ENCODE results near the gene ELK3.

Gene ELK3

GRCh38 chr12:96256672-96257361 is 62.6 kb downstream of the ELK3 start:
- H3K36me3 Mint-ChIP-seq (ENCODE audit: low read depth), result peaks cover 30% of the 10 kb centered on the region
- no peak overlapping the region for H3K27ac Mint-ChIP-seq
- H3K4me3 Mint-ChIP-seq, result no peak overlapping the region
- no peaks in the 10 kb centered on the region for H3K9me3 Mint-ChIP-seq
- no peak for DNase-seq (ENCODE audit: low spot score)
- no peaks in the 10 kb centered on the region for H3K4me1 Mint-ChIP-seq (ENCODE audit: low read depth)
- H3K27me3 Mint-ChIP-seq (ENCODE audit: low read depth), result no peaks in the 10 kb centered on the region

DNA sequence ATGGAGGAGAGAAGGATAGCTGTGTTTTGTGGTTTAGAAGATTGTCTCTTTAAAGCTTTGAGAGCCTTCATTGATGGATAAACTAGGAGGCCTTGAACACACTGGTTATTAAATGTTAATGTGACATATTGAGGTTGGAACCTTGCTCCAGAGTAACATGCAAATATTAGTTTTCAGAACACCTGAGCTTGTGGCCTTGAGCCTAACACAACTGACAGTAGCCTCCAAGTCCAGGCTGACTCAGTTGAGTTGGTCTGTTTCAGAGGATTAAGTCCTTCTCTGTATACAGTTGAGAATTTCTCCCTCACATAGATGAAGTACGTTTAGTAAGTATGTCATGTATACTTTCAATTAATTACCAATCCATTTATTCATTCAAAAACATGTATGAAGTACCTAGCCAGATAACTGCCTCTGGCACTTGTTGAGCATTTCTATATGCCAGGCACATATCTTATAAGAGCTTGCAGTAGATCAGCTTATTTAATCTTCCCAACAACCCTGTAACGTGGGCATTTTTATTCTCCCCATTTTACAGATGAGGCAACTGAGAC is 63.5 kb downstream of the ELK3 start:
- Mint-ChIP-seq H3K36me3 (ENCODE audit: low read depth) (peaks cover 23% of the 10 kb centered on the region), H3K9me3 (no peaks in the 10 kb centered on the region), H3K4me1 (ENCODE audit: low read depth) (no peaks in the 10 kb centered on the region), H3K27me3 (ENCODE audit: low read depth) (no peaks in the 10 kb centered on the region), H3K27ac (peak overlapping the region; percentile 12), H3K4me3 (no peak overlapping the region)
- DNase-seq (ENCODE audit: low spot score), result no peak

DNA sequence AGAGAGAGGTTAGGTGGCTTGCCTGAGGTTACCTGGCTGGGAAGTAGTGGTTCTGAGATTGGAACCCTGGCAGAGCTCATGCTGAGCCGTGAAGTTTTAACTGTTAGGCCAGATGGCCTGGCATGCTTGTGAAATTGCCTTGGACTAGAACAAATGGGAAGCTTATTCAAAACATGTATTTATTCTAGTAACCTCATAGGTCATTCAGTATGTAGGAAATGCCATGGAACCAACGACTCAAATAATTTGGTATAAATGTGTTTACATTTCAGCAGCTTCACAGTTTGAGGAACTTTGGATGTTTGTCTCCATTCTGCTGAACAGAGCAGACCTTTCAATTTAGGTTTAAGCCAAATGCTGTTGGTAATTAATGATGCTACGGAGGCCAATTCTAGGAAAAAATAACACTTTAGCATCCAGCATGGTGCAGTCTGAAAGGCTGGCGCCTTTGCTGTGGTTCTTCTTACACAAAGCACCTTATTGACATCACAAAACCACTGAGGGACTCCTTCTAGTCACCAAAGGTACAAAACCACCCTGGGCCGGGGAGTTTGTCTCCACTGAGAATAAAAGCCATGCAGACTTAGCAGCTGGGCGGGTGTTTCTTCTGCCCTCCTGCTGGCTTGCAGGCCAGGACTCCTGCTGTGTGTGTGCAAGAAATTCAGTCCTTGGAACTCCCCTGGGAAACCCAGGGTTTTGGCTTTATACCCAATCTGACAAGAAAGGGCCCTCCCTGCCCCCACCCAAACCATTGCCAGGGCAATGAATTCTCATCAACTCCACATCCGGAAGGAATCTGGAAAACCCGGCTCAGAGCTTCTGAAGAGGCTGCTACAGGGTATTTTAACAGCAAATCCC is 64.2 kb downstream of the ELK3 start:
- H3K27me3 Mint-ChIP-seq (ENCODE audit: low read depth), result no peaks in the 10 kb centered on the region
- H3K4me3 Mint-ChIP-seq, result no peak overlapping the region
- peak overlapping the region; percentile 12 for H3K27ac Mint-ChIP-seq
- H3K36me3 Mint-ChIP-seq (ENCODE audit: low read depth), result peaks cover 23% of the 10 kb centered on the region
- DNase-seq (ENCODE audit: low spot score), result no peak
- no peaks in the 10 kb centered on the region for H3K9me3 Mint-ChIP-seq
- peaks cover under 1% of the 10 kb centered on the region for H3K4me1 Mint-ChIP-seq (ENCODE audit: low read depth)

DNA sequence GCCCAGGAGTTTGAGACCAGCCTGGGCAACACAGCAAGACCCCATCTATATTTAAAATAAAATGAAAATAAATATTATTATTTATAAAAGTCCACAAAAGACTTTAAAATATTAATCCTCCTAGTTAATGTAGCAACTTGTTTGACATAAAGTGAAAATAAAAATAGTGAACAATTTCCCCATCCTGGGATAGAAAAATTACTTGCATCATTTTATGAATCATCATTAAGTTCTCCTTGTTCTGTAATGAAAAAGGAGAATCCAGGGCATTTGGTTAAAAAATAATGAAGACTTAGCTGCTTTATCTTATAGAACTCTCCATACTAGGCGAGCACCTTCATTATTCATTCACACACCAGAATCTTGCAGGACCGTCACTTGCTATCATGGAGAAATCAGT is 66.1 kb downstream of the ELK3 start:
- Mint-ChIP-seq H3K4me3 (no peak overlapping the region), H3K27me3 (ENCODE audit: low read depth) (no peaks in the 10 kb centered on the region), H3K9me3 (no peaks in the 10 kb centered on the region), H3K4me1 (ENCODE audit: low read depth) (peaks cover 2% of the 10 kb centered on the region), H3K36me3 (ENCODE audit: low read depth) (peaks cover 35% of the 10 kb centered on the region), H3K27ac (no peak overlapping the region)
- DNase-seq (ENCODE audit: low spot score), result no peak

- no peak for DNase-seq (ENCODE audit: low spot score)
- H3K4me1 Mint-ChIP-seq (ENCODE audit: low read depth), result peaks cover 2% of the 10 kb centered on the region
- H3K36me3 Mint-ChIP-seq (ENCODE audit: low read depth), result peaks cover 35% of the 10 kb centered on the region
- no peaks in the 10 kb centered on the region for H3K9me3 Mint-ChIP-seq
- no peaks in the 10 kb centered on the region for H3K27me3 Mint-ChIP-seq (ENCODE audit: low read depth)
- no peak overlapping the region for H3K27ac Mint-ChIP-seq
- H3K4me3 Mint-ChIP-seq, result no peak overlapping the region
Observed at GRCh38 chr12:96260644-96261043, 66.5 kb downstream of the ELK3 start.

GRCh38 chr12:96261557-96261956 is 67.4 kb downstream of the ELK3 start:
- Mint-ChIP-seq H3K4me1 (ENCODE audit: low read depth) (peaks cover 2% of the 10 kb centered on the region), H3K4me3 (no peak overlapping the region), H3K9me3 (no peaks in the 10 kb centered on the region), H3K36me3 (ENCODE audit: low read depth) (peaks cover 37% of the 10 kb centered on the region), H3K27me3 (ENCODE audit: low read depth) (no peaks in the 10 kb centered on the region), H3K27ac (no peak overlapping the region)
- no peak for DNase-seq (ENCODE audit: low spot score)

- H3K4me1 Mint-ChIP-seq (ENCODE audit: low read depth), result peaks cover 2% of the 10 kb centered on the region
- H3K4me3 Mint-ChIP-seq, result no peak overlapping the region
- peaks cover 45% of the 10 kb centered on the region for H3K36me3 Mint-ChIP-seq (ENCODE audit: low read depth)
- no peaks in the 10 kb centered on the region for H3K27me3 Mint-ChIP-seq (ENCODE audit: low read depth)
- no peak for DNase-seq (ENCODE audit: low spot score)
- H3K9me3 Mint-ChIP-seq, result no peaks in the 10 kb centered on the region
- H3K27ac Mint-ChIP-seq, result no peak overlapping the region
Observed at GRCh38 chr12:96263449-96263902, 69.3 kb downstream of the ELK3 start.

- Mint-ChIP-seq H3K9me3 (no peaks in the 10 kb centered on the region), H3K27ac (no peak overlapping the region), H3K36me3 (ENCODE audit: low read depth) (peaks cover 51% of the 10 kb centered on the region), H3K4me1 (ENCODE audit: low read depth) (peaks cover 2% of the 10 kb centered on the region), H3K27me3 (ENCODE audit: low read depth) (no peaks in the 10 kb centered on the region), H3K4me3 (no peak overlapping the region)
- DNase-seq (ENCODE audit: low spot score), result no peak
Observed at GRCh38 chr12:96265400-96265799, 71.2 kb downstream of the ELK3 start.

- DNase-seq (ENCODE audit: low spot score), result no peak
- Mint-ChIP-seq H3K9me3 (no peaks in the 10 kb centered on the region), H3K4me1 (ENCODE audit: low read depth) (peaks cover 2% of the 10 kb centered on the region), H3K36me3 (ENCODE audit: low read depth) (peaks cover 47% of the 10 kb centered on the region), H3K27ac (no peak overlapping the region), H3K4me3 (no peak overlapping the region), H3K27me3 (ENCODE audit: low read depth) (no peaks in the 10 kb centered on the region)
Observed at GRCh38 chr12:96265836-96266235, 71.7 kb downstream of the ELK3 start.

DNA sequence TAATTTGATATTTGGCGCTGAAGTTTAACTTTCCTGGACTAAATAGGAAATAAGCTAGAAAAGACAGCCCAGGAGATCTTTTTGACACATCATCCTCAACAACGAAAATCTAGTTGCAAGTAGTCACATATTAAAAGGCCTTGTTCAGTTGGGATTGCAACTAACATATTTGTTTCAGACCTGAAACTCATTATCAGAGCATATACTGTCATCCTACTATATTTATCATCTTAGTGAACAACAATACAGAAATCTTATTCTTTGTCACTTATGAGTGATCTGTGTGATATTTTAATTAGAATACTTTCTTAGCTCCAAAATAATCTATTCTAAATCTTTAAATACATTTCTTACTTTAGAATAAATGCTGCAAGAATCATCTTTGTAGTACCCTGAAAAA is 72.1 kb downstream of the ELK3 start:
- no peak for DNase-seq (ENCODE audit: low spot score)
- H3K4me3 Mint-ChIP-seq, result no peak overlapping the region
- no peaks in the 10 kb centered on the region for H3K27me3 Mint-ChIP-seq (ENCODE audit: low read depth)
- H3K27ac Mint-ChIP-seq, result no peak overlapping the region
- no peaks in the 10 kb centered on the region for H3K9me3 Mint-ChIP-seq
- H3K4me1 Mint-ChIP-seq (ENCODE audit: low read depth), result peaks cover 2% of the 10 kb centered on the region
- peaks cover 43% of the 10 kb centered on the region for H3K36me3 Mint-ChIP-seq (ENCODE audit: low read depth)

DNA sequence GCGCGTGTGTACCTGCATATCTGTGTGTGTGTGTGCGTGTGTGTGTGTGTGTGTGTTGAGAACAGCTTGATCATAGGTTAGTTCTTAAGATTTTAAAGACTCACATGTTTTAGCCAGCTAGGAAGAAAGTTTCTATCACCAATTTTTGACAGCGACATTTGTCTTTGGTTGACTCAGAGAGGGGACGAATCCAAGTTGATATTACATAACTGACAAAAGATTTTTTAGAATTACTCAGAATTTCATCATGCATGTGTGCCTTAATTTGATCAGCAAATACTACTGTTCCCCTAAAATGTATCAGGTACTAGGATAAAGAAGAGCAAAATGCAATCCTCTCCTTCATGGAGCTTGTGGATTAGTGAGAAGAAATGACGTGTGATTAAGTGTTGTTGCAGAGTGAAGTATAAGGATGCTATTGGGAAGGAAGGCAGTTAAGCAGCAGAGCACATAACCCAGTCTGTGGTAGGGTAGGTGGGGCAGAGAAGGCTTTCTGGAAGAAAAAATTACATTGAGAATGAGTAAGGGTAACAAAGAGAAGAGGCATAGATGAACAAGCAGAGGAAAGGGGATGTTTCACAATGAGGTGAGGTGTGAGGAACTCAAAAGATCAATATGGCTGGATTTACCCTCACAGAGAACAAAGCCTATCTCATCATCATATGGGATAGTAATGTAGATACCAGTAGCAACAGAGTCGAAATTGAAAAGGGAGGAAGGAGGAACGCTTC is 77.5 kb downstream of the ELK3 start:
- no peak overlapping the region for H3K4me3 Mint-ChIP-seq
- no peaks in the 10 kb centered on the region for H3K9me3 Mint-ChIP-seq
- peaks cover 49% of the 10 kb centered on the region for H3K36me3 Mint-ChIP-seq (ENCODE audit: low read depth)
- H3K27me3 Mint-ChIP-seq (ENCODE audit: low read depth), result no peaks in the 10 kb centered on the region
- peaks cover 4% of the 10 kb centered on the region for H3K4me1 Mint-ChIP-seq (ENCODE audit: low read depth)
- DNase-seq (ENCODE audit: low spot score), result no peak
- H3K27ac Mint-ChIP-seq, result no peak overlapping the region

DNA sequence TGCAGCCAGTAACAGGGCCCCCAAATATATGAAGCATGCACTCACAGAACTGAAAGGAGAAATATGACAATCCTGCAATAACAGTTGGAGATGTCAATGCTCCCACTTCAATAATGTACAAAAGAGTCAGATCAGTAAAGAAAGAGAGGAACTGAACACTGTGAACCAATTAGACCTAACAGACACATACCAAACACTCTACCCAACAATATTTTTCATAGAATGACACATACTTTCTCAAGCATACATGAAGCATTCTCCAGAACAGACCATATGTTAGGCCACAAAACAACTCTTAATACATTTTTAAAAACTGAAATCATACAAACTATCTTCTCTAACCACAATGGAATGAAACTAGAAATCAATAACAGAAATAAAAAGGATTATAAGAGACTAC is 80.2 kb downstream of the ELK3 start:
- no peaks in the 10 kb centered on the region for H3K27me3 Mint-ChIP-seq (ENCODE audit: low read depth)
- H3K4me3 Mint-ChIP-seq, result no peak overlapping the region
- H3K9me3 Mint-ChIP-seq, result no peaks in the 10 kb centered on the region
- peaks cover 46% of the 10 kb centered on the region for H3K36me3 Mint-ChIP-seq (ENCODE audit: low read depth)
- H3K27ac Mint-ChIP-seq, result no peak overlapping the region
- no peak for DNase-seq (ENCODE audit: low spot score)
- H3K4me1 Mint-ChIP-seq (ENCODE audit: low read depth), result peaks cover 4% of the 10 kb centered on the region

GRCh38 chr12:96285158-96285557 is 91.0 kb downstream of the ELK3 start:
- H3K9me3 Mint-ChIP-seq, result no peaks in the 10 kb centered on the region
- no peak overlapping the region for H3K4me3 Mint-ChIP-seq
- H3K27ac Mint-ChIP-seq, result no peak overlapping the region
- H3K27me3 Mint-ChIP-seq (ENCODE audit: low read depth), result no peaks in the 10 kb centered on the region
- DNase-seq (ENCODE audit: low spot score), result no peak
- peaks cover 58% of the 10 kb centered on the region for H3K36me3 Mint-ChIP-seq (ENCODE audit: low read depth)
- peaks cover 8% of the 10 kb centered on the region for H3K4me1 Mint-ChIP-seq (ENCODE audit: low read depth)

DNA sequence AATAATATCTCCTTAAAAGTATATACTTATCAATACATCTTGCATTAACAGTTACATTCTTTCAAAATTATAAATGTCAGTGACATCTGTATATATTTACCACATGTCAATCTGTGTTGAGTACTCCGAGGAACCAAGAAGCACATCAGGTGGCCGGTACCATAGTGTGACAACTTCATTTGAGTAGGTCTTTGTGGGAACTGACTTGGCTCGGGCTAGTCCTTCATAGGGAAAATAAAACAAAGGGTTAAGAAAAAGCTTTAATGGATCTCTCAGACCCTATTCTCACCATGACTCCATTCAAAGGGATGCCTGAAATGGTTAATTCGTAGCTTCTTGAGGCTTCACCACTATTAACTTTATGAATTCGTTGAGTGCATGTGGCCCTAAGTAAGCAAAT is 94.9 kb downstream of the ELK3 start:
- Mint-ChIP-seq H3K27ac (no peak overlapping the region), H3K36me3 (ENCODE audit: low read depth) (peaks cover 50% of the 10 kb centered on the region), H3K27me3 (ENCODE audit: low read depth) (no peaks in the 10 kb centered on the region), H3K4me1 (ENCODE audit: low read depth) (peaks cover 11% of the 10 kb centered on the region), H3K9me3 (no peaks in the 10 kb centered on the region), H3K4me3 (no peak overlapping the region)
- no peak for DNase-seq (ENCODE audit: low spot score)
